ENCODE data around the gene MAP4K4. TPM values are rescaled to one million over a fixed set of nuclear protein-coding genes. Genes with fewer than 3 reads are reported as not detected.

Gene MAP4K4
- total RNA-seq, 4 donors from 2014 or later = 33.8 to 47.3 (median 35.7) TPM

GRCh38 chr2:101863534-101863933 is 166.0 kb downstream of the MAP4K4 start:
- no peak overlapping the region for H3K27ac ChIP-seq
- TF ChIP-seq, protein P1, sequence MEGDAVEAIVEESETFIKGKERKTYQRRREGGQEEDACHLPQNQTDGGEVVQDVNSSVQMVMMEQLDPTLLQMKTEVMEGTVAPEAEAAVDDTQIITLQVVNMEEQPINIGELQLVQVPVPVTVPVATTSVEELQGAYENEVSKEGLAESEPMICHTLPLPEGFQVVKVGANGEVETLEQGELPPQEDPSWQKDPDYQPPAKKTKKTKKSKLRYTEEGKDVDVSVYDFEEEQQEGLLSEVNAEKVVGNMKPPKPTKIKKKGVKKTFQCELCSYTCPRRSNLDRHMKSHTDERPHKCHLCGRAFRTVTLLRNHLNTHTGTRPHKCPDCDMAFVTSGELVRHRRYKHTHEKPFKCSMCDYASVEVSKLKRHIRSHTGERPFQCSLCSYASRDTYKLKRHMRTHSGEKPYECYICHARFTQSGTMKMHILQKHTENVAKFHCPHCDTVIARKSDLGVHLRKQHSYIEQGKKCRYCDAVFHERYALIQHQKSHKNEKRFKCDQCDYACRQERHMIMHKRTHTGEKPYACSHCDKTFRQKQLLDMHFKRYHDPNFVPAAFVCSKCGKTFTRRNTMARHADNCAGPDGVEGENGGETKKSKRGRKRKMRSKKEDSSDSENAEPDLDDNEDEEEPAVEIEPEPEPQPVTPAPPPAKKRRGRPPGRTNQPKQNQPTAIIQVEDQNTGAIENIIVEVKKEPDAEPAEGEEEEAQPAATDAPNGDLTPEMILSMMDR (IDR thresholded peaks at IDR 0.05) = no peak
- no peak for TF ChIP-seq POLR2A (IDR thresholded peaks at IDR 0.05)
- H3K36me3 ChIP-seq = peaks cover 11 to 13% of the 10 kb centered on the region in 2 donors
- H3K9me3 ChIP-seq = no peaks in the 10 kb centered on the region
- no peak for DNase-seq
- peaks cover 8 to 9% of the 10 kb centered on the region in 2 donors for H3K4me1 ChIP-seq
- intact Hi-C loops (cut with DNase I) = no loop called here
- no peak overlapping the region for H3K4me3 ChIP-seq (replicated peaks in 1 of 3)
- WGBS, 2 donors = 94 to 96% methylated on average over 7 of the region's 7 CpGs
- no peaks in the 10 kb centered on the region for H3K27me3 ChIP-seq

- peaks cover 8 to 9% of the 10 kb centered on the region in 2 donors for H3K4me1 ChIP-seq
Measured at GRCh38 chr2:101864426-101864825, 166.9 kb downstream of the MAP4K4 start.

GRCh38 chr2:101868525-101868924 is 171.0 kb downstream of the MAP4K4 start:
- no peaks in the 10 kb centered on the region for H3K4me1 ChIP-seq
- H3K9me3 ChIP-seq = no peaks in the 10 kb centered on the region
- 89 to 92% methylated on average over 5 of the region's 5 CpGs for WGBS, 2 donors
- peaks cover 25 to 29% of the 10 kb centered on the region in 2 donors for H3K36me3 ChIP-seq
- TF ChIP-seq, protein P1 (IDR thresholded peaks at IDR 0.05) = no peak
- TF ChIP-seq POLR2A (IDR thresholded peaks at IDR 0.05) = no peak
- intact Hi-C loops (cut with DNase I) = no loop called here
- H3K27me3 ChIP-seq = no peaks in the 10 kb centered on the region
- H3K4me3 ChIP-seq (replicated peaks in 1 of 3) = no peak overlapping the region
- H3K27ac ChIP-seq = no peak overlapping the region
- DNase-seq = no peak

More at GRCh38 chr2:101864426-101864825, 166.9 kb downstream of the MAP4K4 start:
- Histone ChIP-seq H3K27ac (no peak overlapping the region), H3K4me3 (replicated peaks in 1 of 3) (no peak overlapping the region), H3K36me3 (peaks cover 11 to 13% of the 10 kb centered on the region in 2 donors), H3K27me3 (no peaks in the 10 kb centered on the region), H3K9me3 (no peaks in the 10 kb centered on the region)
- no peak for TF ChIP-seq POLR2A (IDR thresholded peaks at IDR 0.05)
- TF ChIP-seq, protein P1 (IDR thresholded peaks at IDR 0.05) = no peak
- intact Hi-C loops (cut with DNase I) = no loop called here
- no peak for DNase-seq
- WGBS, 2 donors = 84 to 91% methylated on average over 1 of the region's 1 CpG

GRCh38 chr2:101869527-101869926 is 172.0 kb downstream of the MAP4K4 start:
- 92 to 97% methylated on average over 15 of the region's 15 CpGs for WGBS, 2 donors
- Histone ChIP-seq H3K9me3 (no peaks in the 10 kb centered on the region), H3K4me1 (no peaks in the 10 kb centered on the region), H3K27ac (no peak overlapping the region), H3K4me3 (replicated peaks in 1 of 3) (no peak overlapping the region), H3K27me3 (no peaks in the 10 kb centered on the region), H3K36me3 (peaks cover 27 to 39% of the 10 kb centered on the region in 2 donors)
- no peak for TF ChIP-seq POLR2A (IDR thresholded peaks at IDR 0.05)
- TF ChIP-seq, protein P1 (IDR thresholded peaks at IDR 0.05) = no peak
- intact Hi-C loops (cut with DNase I) = no loop called here
- no peak for DNase-seq

- Histone ChIP-seq H3K9me3 (no peaks in the 10 kb centered on the region), H3K36me3 (peaks cover 27 to 40% of the 10 kb centered on the region in 2 donors), H3K4me1 (no peaks in the 10 kb centered on the region), H3K27ac (no peak overlapping the region), H3K4me3 (replicated peaks in 1 of 3) (no peak overlapping the region), H3K27me3 (no peaks in the 10 kb centered on the region)
- WGBS, 2 donors = 95 to 98% methylated on average over 10 to 11 of the region's 11 CpGs
- DNase-seq = no peak
- no peak for TF ChIP-seq POLR2A (IDR thresholded peaks at IDR 0.05)
- TF ChIP-seq, protein P1 (IDR thresholded peaks at IDR 0.05) = no peak
- intact Hi-C loops (cut with DNase I) = no loop called here
Measured at GRCh38 chr2:101870444-101870843, 172.9 kb downstream of the MAP4K4 start.

Data from thyroid gland (tissue), 4 donors.